ENCODE measurements around the gene DNAH17. TPM values are rescaled to one million over a fixed set of nuclear protein-coding genes. Genes with fewer than 3 reads are reported as not detected.

The DNAH17 gene
- polyA plus RNA-seq, 3 donors, result 0.01 to 0.51 (median 0.11) TPM

DNA sequence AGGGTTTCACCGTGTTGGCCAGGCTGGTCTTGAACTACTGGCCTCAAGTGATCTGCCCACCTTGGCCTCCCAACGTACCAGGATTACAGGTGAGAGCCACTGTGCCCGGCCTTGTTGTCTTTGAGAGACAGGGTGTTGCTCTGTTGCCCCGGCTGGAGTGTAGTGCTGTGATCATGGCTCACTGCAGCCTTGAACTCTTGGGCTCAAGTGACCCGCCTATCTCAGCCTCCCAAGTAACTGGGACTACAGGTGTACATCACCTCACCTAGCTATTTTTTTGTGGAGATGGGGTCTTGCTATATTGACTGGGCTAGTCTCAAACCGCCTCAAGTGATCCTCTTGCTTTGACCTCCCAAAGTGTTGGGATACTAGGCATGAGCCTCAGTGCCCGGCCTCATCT, 130.4 kb downstream of the DNAH17 start:
- 99% methylated on average over 6 of the region's 7 CpGs for WGBS (ENCODE audit: insufficient coverage)
- H3K4me1 ChIP-seq (ENCODE audit: control insufficient read depth in 1 of 2, insufficient read depth in 2 of 2, low read length in 2 of 2), result peaks cover 28 to 31% of the 10 kb centered on the region in 2 donors
- H3K9ac ChIP-seq (ENCODE audit: insufficient read depth, low read length, poor library complexity, severe bottlenecking), result no peak overlapping the region
- no peaks in the 10 kb centered on the region for H3K27me3 ChIP-seq (ENCODE audit: control insufficient read depth in 2 of 2, insufficient read depth in 2 of 2, low read length in 2 of 2)
- Mint-ChIP-seq H3K4me3 (no peak overlapping the region), H3K27ac (peak overlapping the region in 1 of 7 donors; percentile 25), H3K9me3 (peaks cover 0 to 6% (median 2%) of the 10 kb centered on the region in 7 donors), H3K27me3 (ENCODE audit: low read depth in 3 of 3) (peaks cover 0 to 2% (median 1%) of the 10 kb centered on the region in 3 donors), H3K36me3 (peaks cover 4 to 5% of the 10 kb centered on the region in 2 donors), H3K4me1 (peaks cover 36% of the 10 kb centered on the region)
- TF ChIP-seq, protein P1, sequence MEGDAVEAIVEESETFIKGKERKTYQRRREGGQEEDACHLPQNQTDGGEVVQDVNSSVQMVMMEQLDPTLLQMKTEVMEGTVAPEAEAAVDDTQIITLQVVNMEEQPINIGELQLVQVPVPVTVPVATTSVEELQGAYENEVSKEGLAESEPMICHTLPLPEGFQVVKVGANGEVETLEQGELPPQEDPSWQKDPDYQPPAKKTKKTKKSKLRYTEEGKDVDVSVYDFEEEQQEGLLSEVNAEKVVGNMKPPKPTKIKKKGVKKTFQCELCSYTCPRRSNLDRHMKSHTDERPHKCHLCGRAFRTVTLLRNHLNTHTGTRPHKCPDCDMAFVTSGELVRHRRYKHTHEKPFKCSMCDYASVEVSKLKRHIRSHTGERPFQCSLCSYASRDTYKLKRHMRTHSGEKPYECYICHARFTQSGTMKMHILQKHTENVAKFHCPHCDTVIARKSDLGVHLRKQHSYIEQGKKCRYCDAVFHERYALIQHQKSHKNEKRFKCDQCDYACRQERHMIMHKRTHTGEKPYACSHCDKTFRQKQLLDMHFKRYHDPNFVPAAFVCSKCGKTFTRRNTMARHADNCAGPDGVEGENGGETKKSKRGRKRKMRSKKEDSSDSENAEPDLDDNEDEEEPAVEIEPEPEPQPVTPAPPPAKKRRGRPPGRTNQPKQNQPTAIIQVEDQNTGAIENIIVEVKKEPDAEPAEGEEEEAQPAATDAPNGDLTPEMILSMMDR (IDR thresholded peaks at IDR 0.05), result no peak
- no peak overlapping the region for H3K4me2 ChIP-seq (replicated peaks; ENCODE audit: extremely low read depth, low read length, poor library complexity, severe bottlenecking)
- H2AFZ ChIP-seq (ENCODE audit: insufficient read depth, low read depth, low read length, poor library complexity, severe bottlenecking), result no peak overlapping the region
- H3K4me3 ChIP-seq (replicated peaks in 1 of 3; ENCODE audit: low read depth in 2 of 3, low read length in 3 of 3), result no peak overlapping the region
- intact Hi-C loops (cut with micrococcal nuclease), result no loop called here
- H3K9me3 ChIP-seq (replicated peaks in 1 of 2; ENCODE audit: control insufficient read depth in 1 of 2, insufficient read depth in 1 of 2, low read length in 2 of 2), result peaks cover 0 to 3% of the 10 kb centered on the region in 2 donors
- no peak overlapping the region for H3K27ac ChIP-seq (ENCODE audit: low read depth in 1 of 2, low read length in 2 of 2)
- H3K36me3 ChIP-seq (replicated peaks in 1 of 2; ENCODE audit: control insufficient read depth in 1 of 2, insufficient read depth in 2 of 2, low read length in 2 of 2), result no peaks in the 10 kb centered on the region
- no peaks in the 10 kb centered on the region for H4K20me1 ChIP-seq (ENCODE audit: insufficient read depth, low read length)
- DNase-seq, result no peak
- H3K79me2 ChIP-seq (ENCODE audit: insufficient read depth, low read length), result no peaks in the 10 kb centered on the region

DNA sequence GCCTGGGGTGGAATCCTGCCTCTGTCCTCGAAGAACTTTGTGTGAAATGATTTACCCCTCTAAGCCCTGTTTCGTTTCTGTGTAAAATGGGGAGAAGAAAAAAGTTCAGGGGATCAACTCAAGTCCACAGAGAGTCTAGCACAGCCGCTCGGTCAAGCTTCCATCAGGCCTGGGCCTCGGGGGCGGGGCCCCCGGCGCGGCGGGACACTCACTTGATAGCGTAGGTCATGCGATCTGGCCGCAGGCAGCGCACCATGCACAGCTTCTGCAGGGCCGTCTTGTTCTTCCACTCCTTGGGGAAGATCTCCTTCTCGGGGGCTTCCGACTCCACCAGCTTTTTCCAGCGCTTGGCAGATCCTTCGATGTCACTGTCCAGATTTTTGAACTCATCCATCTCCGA, 132.8 kb downstream of the DNAH17 start:
- Histone ChIP-seq H3K9ac (ENCODE audit: insufficient read depth, low read length, poor library complexity, severe bottlenecking) (no peak overlapping the region), H2AFZ (ENCODE audit: insufficient read depth, low read depth, low read length, poor library complexity, severe bottlenecking) (no peak overlapping the region), H3K9me3 (replicated peaks in 1 of 2; ENCODE audit: control insufficient read depth in 1 of 2, insufficient read depth in 1 of 2, low read length in 2 of 2) (peaks cover 0 to 3% of the 10 kb centered on the region in 2 donors), H3K4me2 (replicated peaks; ENCODE audit: extremely low read depth, low read length, poor library complexity, severe bottlenecking) (no peak overlapping the region), H3K4me1 (ENCODE audit: control insufficient read depth in 1 of 2, insufficient read depth in 2 of 2, low read length in 2 of 2) (peaks cover 28 to 33% of the 10 kb centered on the region in 2 donors), H3K27me3 (ENCODE audit: control insufficient read depth in 2 of 2, insufficient read depth in 2 of 2, low read length in 2 of 2) (no peaks in the 10 kb centered on the region), H3K27ac (ENCODE audit: low read depth in 1 of 2, low read length in 2 of 2) (peak overlapping the region in 1 of 2 donors; percentile 95), H4K20me1 (ENCODE audit: insufficient read depth, low read length) (no peaks in the 10 kb centered on the region), H3K79me2 (ENCODE audit: insufficient read depth, low read length) (no peaks in the 10 kb centered on the region), H3K36me3 (replicated peaks in 1 of 2; ENCODE audit: control insufficient read depth in 1 of 2, insufficient read depth in 2 of 2, low read length in 2 of 2) (no peaks in the 10 kb centered on the region), H3K4me3 (replicated peaks in 1 of 3; ENCODE audit: low read depth in 2 of 3, low read length in 3 of 3) (no peak overlapping the region)
- 95% methylated on average over 17 of the region's 20 CpGs for WGBS (ENCODE audit: insufficient coverage)
- TF ChIP-seq, protein P1 (IDR thresholded peaks at IDR 0.05), result no peak
- peaks cover 0 to 6% (median 2%) of the 10 kb centered on the region in 7 donors for H3K9me3 Mint-ChIP-seq
- H3K27ac Mint-ChIP-seq, result peak overlapping the region in 4 of 7 donors; percentile 81 to 98 (median 90)
- DNase-seq, result no peak
- peaks cover 34% of the 10 kb centered on the region for H3K4me1 Mint-ChIP-seq
- intact Hi-C loops (cut with micrococcal nuclease), result loop anchor here in 1 of 2 donors (5.0 kb wide), 1 partner anchor 148 kb away; no protein-coding TSS in a partner anchor
- peaks cover 4 to 8% of the 10 kb centered on the region in 2 donors for H3K36me3 Mint-ChIP-seq
- peaks cover 0 to 1% (median 0%) of the 10 kb centered on the region in 3 donors for H3K27me3 Mint-ChIP-seq (ENCODE audit: low read depth in 3 of 3)
- H3K4me3 Mint-ChIP-seq, result no peak overlapping the region

Data from CD14-positive monocyte (primary cell).